Parathyroid adenoma (tissue), 2 donors: ENCODE measurements around the gene ADGRL3.

ENCODE experiments used
- H2AFZ ChIP-seq: fragments of 300-600 bp; sonication (generic); one replicate; pipeline ENCODE4 v1.7.0; 2017; ENCODE audit warnings: antibody characterized with exemption, mild to moderate bottlenecking
- H3K27ac ChIP-seq: fragments of 300-600 bp; sonication (generic); one replicate; pipeline ENCODE4 v1.7.0; 2017
- H3K27me3 ChIP-seq: fragments of 300-600 bp; sonication (generic); one replicate; pipeline ENCODE4 v1.7.0; 2017; ENCODE audit warnings: low read length; ENCODE audit not compliant: control insufficient read depth, insufficient read depth
- H3K36me3 ChIP-seq: fragments of 300-600 bp; sonication (generic); one replicate; pipeline ENCODE4 v1.7.0; 2017; ENCODE audit warnings: low read length; ENCODE audit not compliant: control insufficient read depth, insufficient read depth
- H3K4me1 ChIP-seq: fragments of 300-600 bp; sonication (generic); one replicate; pipeline ENCODE4 v1.7.0; 2017; ENCODE audit warnings: control low read depth
- H3K4me2 ChIP-seq: fragments of 300-600 bp; sonication (generic); one replicate; pipeline ENCODE4 v1.7.0; 2017; ENCODE audit warnings: low read length
- H3K4me3 ChIP-seq: fragments of 300-600 bp; sonication (generic); one replicate; pipeline ENCODE4 v1.7.0; 2017; ENCODE audit warnings: low read depth, low read length
- H3K79me2 ChIP-seq: fragments of 300-600 bp; sonication (generic); one replicate; pipeline ENCODE4 v1.7.0; 2017; ENCODE audit warnings: control low read depth
- H3K9ac ChIP-seq: fragments of 300-600 bp; sonication (generic); one replicate; pipeline ENCODE4 v1.7.0; 2017; ENCODE audit warnings: mild to moderate bottlenecking
- H3K9me3 ChIP-seq: fragments of 300-600 bp; sonication (generic); one replicate; pipeline ENCODE4 v1.7.0; 2017; ENCODE audit warnings: low read length; ENCODE audit not compliant: control insufficient read depth
- CTCF ChIP-seq: fragments of 300-600 bp; sonication (generic); IDR thresholded peaks from one replicate; pipeline ENCODE4 v1.7.0; 2017; ENCODE audit warnings: antibody characterized with exemption, mild to moderate bottlenecking
- donor health status: primary hyperparathyroidism.

ADGRL3 gene

GRCh38 chr4:61771056-61771455 lies 570.9 kb downstream of the ADGRL3 start:
- Histone ChIP-seq H3K9ac (no peak overlapping the region), H3K27me3 (no peaks in the 10 kb centered on the region), H3K9me3 (no peaks in the 10 kb centered on the region), H3K4me2 (no peak overlapping the region), H3K4me3 (no peak overlapping the region), H3K4me1 (no peaks in the 10 kb centered on the region), H2AFZ (no peak overlapping the region), H3K27ac (no peak overlapping the region), H3K79me2 (no peaks in the 10 kb centered on the region), H3K36me3 (no peaks in the 10 kb centered on the region)
- no peak for TF ChIP-seq CTCF

- Histone ChIP-seq H3K27me3 (no peaks in the 10 kb centered on the region), H3K4me2 (no peak overlapping the region), H3K36me3 (no peaks in the 10 kb centered on the region), H3K4me1 (no peaks in the 10 kb centered on the region), H2AFZ (no peak overlapping the region), H3K4me3 (no peak overlapping the region), H3K79me2 (no peaks in the 10 kb centered on the region), H3K9ac (no peak overlapping the region), H3K9me3 (no peaks in the 10 kb centered on the region), H3K27ac (no peak overlapping the region)
- no peak for TF ChIP-seq CTCF
These were observed 572.0 kb downstream of the ADGRL3 start for GRCh38 chr4:61772126-61772525.

DNA sequence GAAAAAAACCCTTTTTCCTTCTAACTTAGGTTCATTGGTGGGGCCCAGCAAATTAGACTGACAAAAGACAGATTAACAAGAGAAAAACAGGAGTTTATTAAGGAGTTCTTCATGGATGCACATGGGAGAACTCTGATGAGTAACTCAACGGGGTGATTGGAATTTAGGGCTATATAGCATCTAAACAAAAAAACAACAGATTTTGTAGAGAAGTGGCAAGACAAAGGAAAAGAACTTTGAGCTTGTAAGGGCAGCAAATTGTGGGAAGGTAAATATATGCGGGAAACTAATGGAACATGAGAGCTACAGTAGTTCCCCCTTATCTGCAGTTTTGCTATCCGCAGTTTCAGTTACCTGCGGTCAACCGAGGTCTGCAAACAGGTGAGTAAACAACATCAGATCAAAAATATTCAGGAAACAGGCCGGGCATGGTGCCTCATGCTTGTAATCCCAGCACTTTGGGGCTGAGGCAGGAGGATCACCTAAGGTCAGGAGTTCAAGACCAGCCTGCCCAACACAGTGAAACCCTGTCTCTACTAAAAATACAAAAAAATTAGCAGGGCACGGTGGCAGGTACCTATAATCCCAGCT lies 573.6 kb downstream of the ADGRL3 start:
- H3K27me3 ChIP-seq: no peaks in the 10 kb centered on the region
- H3K79me2 ChIP-seq: no peaks in the 10 kb centered on the region
- no peaks in the 10 kb centered on the region for H3K9me3 ChIP-seq
- no peak overlapping the region for H3K4me2 ChIP-seq
- H3K9ac ChIP-seq: no peak overlapping the region
- no peak overlapping the region for H3K4me3 ChIP-seq
- no peak overlapping the region for H3K27ac ChIP-seq
- H3K36me3 ChIP-seq: no peaks in the 10 kb centered on the region
- no peaks in the 10 kb centered on the region for H3K4me1 ChIP-seq
- no peak overlapping the region for H2AFZ ChIP-seq
- TF ChIP-seq CTCF: no peak

DNA sequence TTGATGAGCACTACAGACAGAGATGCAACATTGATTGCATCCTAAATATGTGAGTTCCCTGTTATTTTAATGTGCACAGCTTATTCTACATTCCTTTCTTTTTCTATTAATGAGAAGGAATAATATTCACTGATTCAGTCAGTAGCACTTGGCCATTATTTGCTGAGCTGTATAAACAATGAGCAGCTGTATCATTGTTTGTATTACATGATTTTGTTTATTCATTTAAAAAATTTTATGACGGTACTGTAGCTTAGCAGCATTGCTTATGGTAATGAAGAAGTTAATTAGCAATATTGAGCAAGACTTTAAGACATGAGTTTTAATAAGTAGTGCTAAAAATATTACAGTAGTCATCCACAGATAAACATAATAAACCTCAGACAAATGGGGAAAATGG lies 582.0 kb downstream of the ADGRL3 start:
- Histone ChIP-seq H3K79me2 (no peaks in the 10 kb centered on the region), H3K4me3 (no peak overlapping the region), H3K36me3 (no peaks in the 10 kb centered on the region), H3K9me3 (no peaks in the 10 kb centered on the region), H2AFZ (no peak overlapping the region), H3K27me3 (no peaks in the 10 kb centered on the region), H3K27ac (no peak overlapping the region), H3K4me2 (no peak overlapping the region), H3K9ac (no peak overlapping the region), H3K4me1 (no peaks in the 10 kb centered on the region)
- TF ChIP-seq CTCF: no peak

GRCh38 chr4:61783050-61783449 lies 582.9 kb downstream of the ADGRL3 start:
- no peaks in the 10 kb centered on the region for H3K27me3 ChIP-seq
- H3K27ac ChIP-seq: no peak overlapping the region
- no peaks in the 10 kb centered on the region for H3K79me2 ChIP-seq
- H3K36me3 ChIP-seq: no peaks in the 10 kb centered on the region
- no peak overlapping the region for H3K4me2 ChIP-seq
- H3K9me3 ChIP-seq: no peaks in the 10 kb centered on the region
- H3K4me1 ChIP-seq: no peaks in the 10 kb centered on the region
- TF ChIP-seq CTCF: no peak
- H2AFZ ChIP-seq: no peak overlapping the region
- no peak overlapping the region for H3K9ac ChIP-seq
- no peak overlapping the region for H3K4me3 ChIP-seq
